Fibroblast of villous mesenchyme (primary cell): ENCODE results near the gene GAGE10. TPM values are rescaled to one million over a fixed set of nuclear protein-coding genes. Genes with fewer than 3 reads are reported as not detected.

Experiments used
- DNase-seq: peaks from one replicate; pipeline ENCODE4 v3.0.0-alpha.2; 2010; ENCODE audit warnings: low read depth
- H3K4me3 ChIP-seq: 2 replicates; pipeline ENCODE4 v1.5.1; 2011; ENCODE audit warnings: low read depth, mild to moderate bottlenecking, low read length
- total RNA-seq: library from RNA; depleted of rRNA; stranded (reverse); fragments of >200 nt; gene quantifications from 2 replicates; pipeline ENCODE4 v1.2.3, GENCODE V29; 2012
- TF ChIP-seq, protein P1 (sequence below): IDR thresholded peaks from 2 replicates; pipeline ENCODE4 v1.5.1; 2012; ENCODE audit warnings: low read depth, mild to moderate bottlenecking, low read length; ENCODE audit not compliant: insufficient read depth

Gene GAGE10
- total RNA-seq, 1 donor: not detected

DNA sequence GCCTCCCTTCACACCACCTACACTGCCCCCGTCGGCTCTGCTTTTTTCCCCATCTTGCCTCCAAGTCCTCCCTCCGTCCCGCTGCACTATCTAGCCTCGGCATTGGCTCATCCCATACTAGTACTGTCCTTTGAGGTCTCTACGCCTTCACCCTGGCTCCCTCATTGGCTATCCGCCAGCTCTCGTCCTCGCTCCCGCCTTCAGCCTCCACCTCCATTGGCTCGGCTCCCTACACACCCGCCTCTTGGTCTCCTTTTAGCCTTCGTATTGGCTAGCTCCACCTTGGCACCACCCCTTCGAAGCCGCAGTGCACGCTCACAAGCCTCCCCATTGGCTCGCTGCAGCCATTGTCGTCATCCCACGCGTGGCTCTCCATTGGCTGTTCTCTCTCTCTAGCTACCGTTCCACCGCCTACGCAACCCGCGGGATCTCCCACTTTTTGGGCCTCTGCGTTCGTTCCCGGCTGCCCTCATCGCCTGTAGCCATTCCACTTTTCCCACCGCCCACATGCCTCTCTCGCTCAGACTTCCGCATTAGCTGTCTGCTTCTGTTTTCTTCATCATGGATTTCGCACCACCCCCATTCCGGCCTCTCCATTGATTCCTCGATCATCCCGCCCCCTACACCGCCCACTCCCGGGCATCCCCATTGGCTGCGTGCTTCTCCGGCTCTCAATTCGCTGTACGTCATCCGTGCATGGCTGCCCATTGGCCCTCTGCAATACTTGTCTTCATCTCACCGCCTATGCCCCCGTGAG is 34.3 kb upstream of the GAGE10 start:
- peak overlapping the region; percentile 70 for H3K4me3 ChIP-seq
- TF ChIP-seq, protein P1, sequence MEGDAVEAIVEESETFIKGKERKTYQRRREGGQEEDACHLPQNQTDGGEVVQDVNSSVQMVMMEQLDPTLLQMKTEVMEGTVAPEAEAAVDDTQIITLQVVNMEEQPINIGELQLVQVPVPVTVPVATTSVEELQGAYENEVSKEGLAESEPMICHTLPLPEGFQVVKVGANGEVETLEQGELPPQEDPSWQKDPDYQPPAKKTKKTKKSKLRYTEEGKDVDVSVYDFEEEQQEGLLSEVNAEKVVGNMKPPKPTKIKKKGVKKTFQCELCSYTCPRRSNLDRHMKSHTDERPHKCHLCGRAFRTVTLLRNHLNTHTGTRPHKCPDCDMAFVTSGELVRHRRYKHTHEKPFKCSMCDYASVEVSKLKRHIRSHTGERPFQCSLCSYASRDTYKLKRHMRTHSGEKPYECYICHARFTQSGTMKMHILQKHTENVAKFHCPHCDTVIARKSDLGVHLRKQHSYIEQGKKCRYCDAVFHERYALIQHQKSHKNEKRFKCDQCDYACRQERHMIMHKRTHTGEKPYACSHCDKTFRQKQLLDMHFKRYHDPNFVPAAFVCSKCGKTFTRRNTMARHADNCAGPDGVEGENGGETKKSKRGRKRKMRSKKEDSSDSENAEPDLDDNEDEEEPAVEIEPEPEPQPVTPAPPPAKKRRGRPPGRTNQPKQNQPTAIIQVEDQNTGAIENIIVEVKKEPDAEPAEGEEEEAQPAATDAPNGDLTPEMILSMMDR: no peak
- peak; percentile 98 for DNase-seq

- TF ChIP-seq, protein P1: no peak
Observed at GRCh38 chrX:49269767-49270248, 33.6 kb upstream of the GAGE10 start, which contains the start of gene PPP1R3F. PPP1R3F (plus strand) TSS chrX:49269793; CDS start chrX:49269870, 77 bp downstream.

GRCh38 chrX:49270249-49270921 is 33.1 kb upstream of the GAGE10 start:
- no peak for DNase-seq
- peak overlapping the region; percentile 65 for H3K4me3 ChIP-seq
- TF ChIP-seq, protein P1: no peak

More at GRCh38 chrX:49269767-49270248, 33.6 kb upstream of the GAGE10 start, which contains the start of gene PPP1R3F:
- H3K4me3 ChIP-seq: peak within 1 kb of the TSS; percentile 70
- no peak for DNase-seq

DNA sequence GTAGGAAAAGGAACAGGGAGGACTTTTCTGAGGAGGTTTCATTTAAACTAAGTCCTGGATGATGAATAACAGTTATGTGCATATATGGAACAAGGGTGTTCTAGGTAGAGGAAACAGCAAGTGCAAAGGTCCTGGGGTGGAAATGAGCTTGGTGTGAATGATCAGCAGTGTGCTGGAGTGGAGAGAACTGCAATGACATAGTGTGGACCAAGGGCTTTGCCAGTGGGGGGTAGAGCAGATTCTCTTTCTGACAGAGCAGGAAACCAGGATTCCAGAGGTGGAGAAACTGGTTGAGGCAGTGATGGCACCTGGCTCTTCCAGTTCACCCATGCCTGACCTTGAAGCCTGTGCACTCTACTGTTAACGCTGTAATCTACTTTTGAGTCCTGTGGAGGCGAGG is 32.1 kb upstream of the GAGE10 start:
- TF ChIP-seq, protein P1: no peak
- no peak overlapping the region for H3K4me3 ChIP-seq
- no peak for DNase-seq

GRCh38 chrX:49272421-49272820 is 31.0 kb upstream of the GAGE10 start:
- H3K4me3 ChIP-seq: no peak overlapping the region
- DNase-seq: no peak
- TF ChIP-seq, protein P1: no peak

DNA sequence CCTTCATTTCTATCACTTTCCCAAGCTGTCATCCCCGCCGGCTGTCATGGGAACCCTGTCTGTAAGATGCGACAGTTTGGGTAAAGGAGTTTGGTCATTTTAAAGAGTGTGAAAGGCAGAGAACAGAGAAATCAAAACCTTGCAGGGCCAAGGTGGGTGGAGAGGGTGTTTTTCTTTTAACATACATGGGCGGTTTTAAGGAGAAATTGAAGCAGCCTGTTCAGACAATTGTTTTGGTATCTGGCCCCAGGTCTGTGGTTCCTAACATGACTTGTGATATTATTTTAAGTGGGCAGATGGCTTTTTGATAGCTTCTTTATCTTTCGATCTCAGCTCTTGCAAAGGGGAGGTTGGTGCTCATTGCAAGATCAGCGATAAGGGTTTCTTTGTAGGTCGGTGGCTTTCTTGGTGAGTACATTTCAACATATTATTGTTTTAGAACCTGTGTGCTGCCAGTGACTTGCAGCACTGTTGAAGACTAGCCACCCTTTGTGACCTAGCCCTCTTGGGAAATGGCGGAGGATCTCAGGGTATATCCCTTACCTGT is 30.2 kb upstream of the GAGE10 start:
- no peak overlapping the region for H3K4me3 ChIP-seq
- TF ChIP-seq, protein P1: no peak
- DNase-seq: no peak
